Hepatocyte (in vitro differentiated cells): ENCODE measurements around the gene RC3H1.

Source experiments
- EZH2 ChIP-seq: fragments of 200-600 bp; sonication (generic); IDR thresholded peaks from 2 replicates; pipeline ENCODE4 v1.6.1; 2016; ENCODE audit warnings: antibody characterized with exemption, mild to moderate bottlenecking, borderline replicate concordance
- EZH2phosphoT487 ChIP-seq: fragments of 200-600 bp; sonication (generic); IDR thresholded peaks from one replicate; pipeline ENCODE4 v1.6.1; 2018; ENCODE audit warnings: antibody characterized with exemption, mild to moderate bottlenecking, low read depth, moderate library complexity; ENCODE audit not compliant: unreplicated experiment, severe bottlenecking
- TF ChIP-seq, protein P1 (sequence below): fragments of 200-600 bp; sonication (generic); IDR thresholded peaks from 2 replicates; pipeline ENCODE4 v1.5.1; 2016; ENCODE audit warnings: antibody characterized with exemption, mild to moderate bottlenecking; ENCODE audit not compliant: poor library complexity

DNA sequence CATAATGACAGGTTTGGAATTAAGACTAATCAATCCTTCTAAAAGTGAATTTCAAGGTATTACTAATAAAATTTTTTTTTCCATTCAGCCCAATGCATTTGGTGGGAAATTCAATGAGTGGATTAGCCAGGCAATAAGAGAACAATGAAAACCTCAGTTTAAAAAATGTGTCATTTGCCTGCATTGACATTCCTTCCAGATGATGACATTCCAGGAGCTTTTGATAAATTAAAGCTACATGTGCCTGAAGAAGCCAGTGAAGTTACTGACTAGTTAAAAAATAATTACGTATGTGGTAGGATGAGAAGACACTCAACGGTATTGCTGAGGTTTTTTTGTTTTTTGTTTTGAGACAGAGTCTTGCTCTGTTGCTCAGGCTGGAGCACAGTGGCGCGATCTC, 37.9 kb upstream of the RC3H1 start:
- TF ChIP-seq EZH2 (no peak), EZH2phosphoT487 (no peak)
- TF ChIP-seq, protein P1, sequence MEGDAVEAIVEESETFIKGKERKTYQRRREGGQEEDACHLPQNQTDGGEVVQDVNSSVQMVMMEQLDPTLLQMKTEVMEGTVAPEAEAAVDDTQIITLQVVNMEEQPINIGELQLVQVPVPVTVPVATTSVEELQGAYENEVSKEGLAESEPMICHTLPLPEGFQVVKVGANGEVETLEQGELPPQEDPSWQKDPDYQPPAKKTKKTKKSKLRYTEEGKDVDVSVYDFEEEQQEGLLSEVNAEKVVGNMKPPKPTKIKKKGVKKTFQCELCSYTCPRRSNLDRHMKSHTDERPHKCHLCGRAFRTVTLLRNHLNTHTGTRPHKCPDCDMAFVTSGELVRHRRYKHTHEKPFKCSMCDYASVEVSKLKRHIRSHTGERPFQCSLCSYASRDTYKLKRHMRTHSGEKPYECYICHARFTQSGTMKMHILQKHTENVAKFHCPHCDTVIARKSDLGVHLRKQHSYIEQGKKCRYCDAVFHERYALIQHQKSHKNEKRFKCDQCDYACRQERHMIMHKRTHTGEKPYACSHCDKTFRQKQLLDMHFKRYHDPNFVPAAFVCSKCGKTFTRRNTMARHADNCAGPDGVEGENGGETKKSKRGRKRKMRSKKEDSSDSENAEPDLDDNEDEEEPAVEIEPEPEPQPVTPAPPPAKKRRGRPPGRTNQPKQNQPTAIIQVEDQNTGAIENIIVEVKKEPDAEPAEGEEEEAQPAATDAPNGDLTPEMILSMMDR: no peak
